NCI-H1092 treated with DMSO at 0.1 percent for 48 hours (cell line): ENCODE measurements around the gene PLAC1.

Experiments used
- DNase-seq: peaks from one replicate; lab custom pipeline; 2025; lab: John Stamatoyannopoulos, UW

Gene PLAC1

DNA sequence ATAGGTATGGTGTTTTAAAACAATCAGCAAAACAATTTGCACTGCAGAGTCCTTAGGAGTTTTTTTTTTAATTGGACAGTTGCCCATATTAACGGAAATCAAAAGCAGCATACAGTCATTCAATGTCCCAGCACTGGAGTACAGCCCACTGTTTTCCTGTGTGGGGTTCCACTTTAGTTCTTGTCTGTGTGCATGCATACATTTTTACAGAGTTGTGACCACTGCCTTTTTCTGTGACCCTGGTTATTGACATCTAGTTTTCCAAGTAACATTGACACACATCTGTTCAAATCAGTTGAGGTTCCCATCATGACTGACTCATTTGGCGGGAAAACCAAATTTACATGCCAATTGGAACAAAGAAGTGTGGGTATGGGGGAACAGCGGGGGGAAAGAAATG lies 115.0 kb downstream of the PLAC1 start:
- DNase-seq = no peak

GRCh38 chrX:134542485-134542884 lies 115.8 kb downstream of the PLAC1 start:
- DNase-seq = peak; percentile 30

- DNase-seq = no peak
These were observed 116.4 kb downstream of the PLAC1 start for GRCh38 chrX:134541906-134542305.

GRCh38 chrX:134538316-134538715 lies 120.0 kb downstream of the PLAC1 start:
- no peak for DNase-seq

DNA sequence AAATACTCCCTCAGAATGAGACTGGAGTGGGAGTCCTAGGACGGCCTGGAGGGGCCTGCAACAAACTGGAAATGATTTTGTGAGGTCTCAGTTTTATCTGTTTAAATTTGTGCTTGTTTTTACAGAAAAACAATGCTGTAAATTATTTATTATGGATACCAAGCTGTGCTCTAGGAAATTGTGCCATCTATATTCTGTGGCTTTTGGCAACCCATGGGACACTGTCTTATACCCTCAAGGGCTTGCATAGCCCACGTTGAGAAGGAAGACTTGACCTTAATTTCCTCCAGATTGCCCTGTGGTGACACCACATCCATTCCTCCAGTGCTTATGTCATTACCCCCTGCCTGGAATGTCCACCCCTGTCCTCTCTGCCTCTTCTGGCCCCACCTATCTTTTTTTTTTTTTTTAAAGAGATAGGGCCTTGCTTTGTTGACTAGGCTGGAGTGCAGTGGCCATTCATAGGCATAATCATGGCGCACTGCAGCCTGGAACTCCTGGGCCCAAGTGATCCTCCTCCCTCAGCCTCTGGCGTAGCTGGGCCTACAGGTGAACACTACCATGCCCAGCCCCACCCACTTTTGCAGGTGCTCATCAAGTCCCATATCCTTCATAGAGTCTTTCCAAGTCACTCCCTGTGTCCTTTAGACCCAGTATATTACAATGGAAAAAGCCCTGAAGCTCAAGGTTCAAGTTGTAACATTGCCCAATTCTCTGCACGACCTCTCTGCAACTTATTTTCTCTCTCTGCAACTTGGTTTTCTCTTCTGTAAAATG lies 120.9 kb downstream of the PLAC1 start:
- DNase-seq = no peak

- no peak for DNase-seq
These were observed 124.3 kb downstream of the PLAC1 start for GRCh38 chrX:134533952-134534351.

GRCh38 chrX:134533352-134533751 lies 124.9 kb downstream of the PLAC1 start:
- no peak for DNase-seq

- no peak for DNase-seq
These were observed 127.4 kb downstream of the PLAC1 start for GRCh38 chrX:134530845-134531244.

- no peak for DNase-seq
These were observed 128.8 kb downstream of the PLAC1 start for GRCh38 chrX:134529481-134529880.

GRCh38 chrX:134528960-134529359 lies 129.3 kb downstream of the PLAC1 start:
- DNase-seq = no peak

GRCh38 chrX:134526399-134526798 lies 131.9 kb downstream of the PLAC1 start:
- DNase-seq = no peak

DNA sequence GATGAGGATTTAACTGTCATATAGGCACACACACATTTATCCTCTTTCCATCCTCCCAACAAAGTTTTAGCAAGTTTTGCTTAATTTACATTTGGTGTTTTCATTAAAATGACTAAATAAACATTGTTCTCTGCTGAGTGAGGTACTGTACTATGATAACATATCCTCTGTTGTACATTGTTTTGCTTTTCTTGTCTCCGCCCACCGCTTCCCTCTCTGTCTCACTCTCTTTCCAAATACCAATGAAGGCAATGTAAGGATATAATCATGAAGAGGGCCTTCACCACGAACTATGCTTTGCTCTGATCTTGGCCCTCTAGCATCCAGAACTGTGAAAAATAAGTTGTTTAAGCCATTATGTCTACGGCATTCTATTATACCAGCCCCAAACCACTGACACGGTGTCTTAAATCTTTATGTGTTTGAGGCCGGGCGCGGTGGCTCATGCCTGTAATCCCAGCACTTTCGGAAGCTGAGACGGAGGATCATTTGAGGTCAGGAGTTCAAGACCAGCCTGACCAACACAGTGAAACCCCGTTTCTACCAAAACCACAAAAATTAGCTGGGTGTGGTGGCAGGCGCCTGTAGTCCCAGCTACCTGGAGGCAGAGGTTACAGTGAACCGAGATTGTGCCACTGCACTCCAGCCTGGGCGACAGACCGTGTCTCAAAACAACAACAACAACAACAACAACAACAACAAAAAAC lies 133.0 kb downstream of the PLAC1 start:
- DNase-seq = no peak

GRCh38 chrX:134524181-134524580 lies 134.1 kb downstream of the PLAC1 start:
- DNase-seq = no peak

- DNase-seq = peak; percentile 72
These were observed 137.3 kb downstream of the PLAC1 start for GRCh38 chrX:134520860-134521390.
